H9 (cell line): Measurements from ENCODE around the gene CSDE1. TPM values are rescaled to one million over a fixed set of nuclear protein-coding genes. Genes with fewer than 3 reads are reported as not detected.

ENCODE experiments used
- DNase-seq: peaks from one replicate; pipeline ENCODE4 v3.0.0-alpha.2; 2017
- H2AFZ ChIP-seq: one replicate; pipeline ENCODE4 v1.6.1; 2013; ENCODE audit warnings: mild to moderate bottlenecking, low read length, control low read depth, moderate library complexity
- H2AK5ac ChIP-seq: 2 replicates; pipeline ENCODE4 v1.6.1; 2013; ENCODE audit warnings: low read length, control low read depth, mixed read lengths; ENCODE audit not compliant: insufficient read length
- H2BK120ac ChIP-seq: one replicate; pipeline ENCODE4 v1.6.1; 2013; ENCODE audit warnings: low read depth, mild to moderate bottlenecking, low read length, control low read depth, inconsistent platforms; ENCODE audit not compliant: poor library complexity, severe bottlenecking
- H2BK12ac ChIP-seq: 2 replicates; pipeline ENCODE4 v1.6.1; 2013; ENCODE audit warnings: low read length, control low read depth, mixed read lengths, low read depth; ENCODE audit not compliant: insufficient read length
- H2BK15ac ChIP-seq: 2 replicates; pipeline ENCODE4 v1.6.1; 2013; ENCODE audit warnings: low read depth, low read length, control low read depth
- H2BK20ac ChIP-seq: one replicate; pipeline ENCODE4 v1.6.1; 2013; ENCODE audit warnings: low read depth, mild to moderate bottlenecking, low read length, control low read depth, inconsistent platforms; ENCODE audit not compliant: poor library complexity, severe bottlenecking
- H2BK5ac ChIP-seq: 2 replicates; pipeline ENCODE4 v1.6.1; 2013; ENCODE audit warnings: low read length, control low read depth, mixed read lengths; ENCODE audit not compliant: insufficient read length
- H3K14ac ChIP-seq: 2 replicates; pipeline ENCODE4 v1.6.1; 2013; ENCODE audit warnings: low read length, control low read depth; ENCODE audit not compliant: insufficient read depth
- H3K18ac ChIP-seq: 2 replicates; pipeline ENCODE4 v1.6.1; 2013; ENCODE audit warnings: low read depth, mild to moderate bottlenecking, mixed read lengths, low read length, control low read depth; ENCODE audit not compliant: insufficient read length
- H3K23ac ChIP-seq: 2 replicates; pipeline ENCODE4 v1.6.1; 2013; ENCODE audit warnings: low read length, control low read depth, mixed read lengths, low read depth; ENCODE audit not compliant: insufficient read length
- H3K23me2 ChIP-seq: 2 replicates; pipeline ENCODE4 v1.6.1; 2013; ENCODE audit warnings: low read depth, mild to moderate bottlenecking, mixed read lengths, low read length, control low read depth; ENCODE audit not compliant: insufficient read length, poor library complexity, severe bottlenecking
- H3K27ac ChIP-seq: 2 replicates; pipeline ENCODE4 v1.5.1; 2013; ENCODE audit warnings: low read length, control low read depth, mixed read lengths, low read depth; ENCODE audit not compliant: insufficient read length
- H3K27me3 ChIP-seq: 2 replicates; pipeline ENCODE4 v1.6.1; 2013; ENCODE audit warnings: low read length, control low read depth, inconsistent platforms; ENCODE audit not compliant: insufficient read depth
- H3K4ac ChIP-seq: 2 replicates; pipeline ENCODE4 v1.6.1; 2013; ENCODE audit warnings: low read depth, mild to moderate bottlenecking, control low read depth, inconsistent platforms, low read length, moderate library complexity
- H3K4me1 ChIP-seq: 2 replicates; pipeline ENCODE4 v1.6.1; 2013; ENCODE audit warnings: low read length, control low read depth, inconsistent platforms; ENCODE audit not compliant: insufficient read depth
- H3K4me2 ChIP-seq: 2 replicates; pipeline ENCODE4 v1.6.1; 2013; ENCODE audit warnings: low read length, control low read depth, mixed read lengths; ENCODE audit not compliant: insufficient read length, insufficient read depth
- H3K56ac ChIP-seq: 2 replicates; pipeline ENCODE4 v1.6.1; 2013; ENCODE audit warnings: low read depth, mild to moderate bottlenecking, mixed read lengths, low read length, control low read depth; ENCODE audit not compliant: insufficient read length
- H3K79me1 ChIP-seq: 2 replicates; pipeline ENCODE4 v1.6.1; 2013; ENCODE audit warnings: low read depth, mild to moderate bottlenecking, moderate library complexity, low read length, control low read depth, inconsistent platforms; ENCODE audit not compliant: insufficient read depth, poor library complexity, severe bottlenecking
- H3K79me2 ChIP-seq: 2 replicates; pipeline ENCODE4 v1.6.1; 2013; ENCODE audit warnings: low read length, control low read depth, inconsistent platforms; ENCODE audit not compliant: insufficient read depth
- H3K9ac ChIP-seq: 2 replicates; pipeline ENCODE4 v1.6.1; 2013; ENCODE audit warnings: low read length, control low read depth, mixed read lengths; ENCODE audit not compliant: insufficient read length; ENCODE audit errors: extremely low read depth
- H3K9me3 ChIP-seq: one replicate; pipeline ENCODE4 v1.6.1; 2013; ENCODE audit warnings: low read depth, low read length, inconsistent platforms; ENCODE audit not compliant: control insufficient read depth
- H3T11ph ChIP-seq: one replicate; pipeline ENCODE4 v1.6.1; 2013; ENCODE audit warnings: mild to moderate bottlenecking, low read length, control low read depth, inconsistent platforms
- H4K20me1 ChIP-seq: one replicate; pipeline ENCODE4 v1.6.1; 2013; ENCODE audit not compliant: control insufficient read depth, insufficient read length, insufficient read depth
- H4K5ac ChIP-seq: 2 replicates; pipeline ENCODE4 v1.6.1; 2013; ENCODE audit warnings: low read depth, mild to moderate bottlenecking, mixed read lengths, low read length, control low read depth; ENCODE audit not compliant: insufficient read length
- H4K8ac ChIP-seq: replicated peaks from 2 replicates; pipeline ENCODE4 v1.6.1; 2013; ENCODE audit warnings: low read length, control low read depth, mixed read lengths, low read depth; ENCODE audit not compliant: insufficient read length
- H4K91ac ChIP-seq: 2 replicates; pipeline ENCODE4 v1.6.1; 2013; ENCODE audit warnings: low read depth, mild to moderate bottlenecking, moderate library complexity, mixed read lengths, low read length, control low read depth; ENCODE audit not compliant: insufficient read length
- H3K27ac Mint-ChIP-seq, 3 experiments: 2 replicates in 2 of 3; 3 replicates in 1 of 3; pipeline ENCODE4 v1.8.0; 2020 to 2021; ENCODE audit warnings: mixed read lengths in 3 of 3, mild to moderate bottlenecking in 1 of 3, moderate library complexity in 1 of 3
- H3K27me3 Mint-ChIP-seq: 2 replicates; pipeline ENCODE4 v1.8.0; 2021; ENCODE audit warnings: low read depth, mild to moderate bottlenecking, moderate library complexity, mixed read lengths
- H3K36me3 Mint-ChIP-seq, 3 experiments: 2 replicates in 2 of 3; 3 replicates in 1 of 3; pipeline ENCODE4 v1.8.0; 2020 to 2021; ENCODE audit warnings: low read depth in 3 of 3, mixed read lengths in 3 of 3; ENCODE audit not compliant: insufficient read depth in 1 of 3
- H3K4me1 Mint-ChIP-seq, 2 experiments: 2 replicates each; pipeline ENCODE4 v1.8.0; 2020; ENCODE audit warnings: mixed read lengths in 2 of 2
- H3K4me3 Mint-ChIP-seq, 2 experiments: 2 replicates in 1 of 2; 3 replicates in 1 of 2; pipeline ENCODE4 v1.8.0; 2020 to 2021; ENCODE audit warnings: mild to moderate bottlenecking in 2 of 2, mixed read lengths in 2 of 2, moderate library complexity in 1 of 2
- H3K9me3 Mint-ChIP-seq, 2 experiments: 2 replicates in 1 of 2; 3 replicates in 1 of 2; pipeline ENCODE4 v1.8.0; 2020; ENCODE audit warnings: mild to moderate bottlenecking in 2 of 2, mixed read lengths in 2 of 2, moderate library complexity in 1 of 2
- CTCF ChIP-seq: fragments of 200-600 bp; sonication (generic); conservative IDR thresholded peaks from 3 replicates; pipeline ENCODE4 v1.8.0; 2021; ENCODE audit warnings: antibody characterized with exemption, mild to moderate bottlenecking
- WGBS: extraction: QIAGEN DNeasy Blood & Tissue Kit; methylation state at CpG from one replicate; pipeline ENCODE4 v1.1.7; 2013; ENCODE audit warnings: missing lambda C conversion rate, low lambda C conversion rate, mixed read lengths; ENCODE audit not compliant: insufficient read length; ENCODE audit errors: extremely low coverage; 5-methylcytosine and 5-hydroxymethylcytosine counted together
- total RNA-seq: library from RNA; stranded (reverse); gene quantifications from 2 replicates; pipeline ENCODE4 v1.2.1, GENCODE V29; 2021

CSDE1 gene
- total RNA-seq, 1 experiment from 2014 or later, result 645 TPM

- Histone ChIP-seq H2BK12ac (no peak overlapping the region), H3K23me2 (no peaks in the 10 kb centered on the region), H3K56ac (no peak overlapping the region), H3K18ac (no peak overlapping the region), H2BK120ac (no peak overlapping the region), H3K27me3 (no peaks in the 10 kb centered on the region), H4K20me1 (no peaks in the 10 kb centered on the region), H4K91ac (no peak overlapping the region), H3K4me1 (no peaks in the 10 kb centered on the region), H3K79me1 (no peaks in the 10 kb centered on the region), H3K4ac (no peak overlapping the region), H2BK20ac (no peak overlapping the region), H4K8ac (no peak overlapping the region), H2AFZ (no peak overlapping the region), H2BK15ac (no peak overlapping the region), H3T11ph (no peak overlapping the region), H3K9ac (no peak overlapping the region), H3K23ac (no peak overlapping the region), H2BK5ac (no peak overlapping the region), H4K5ac (no peak overlapping the region), H3K4me2 (no peak overlapping the region), H2AK5ac (no peak overlapping the region), H3K14ac (no peak overlapping the region), H3K27ac (no peak overlapping the region), H3K9me3 (no peaks in the 10 kb centered on the region), H3K79me2 (no peaks in the 10 kb centered on the region)
- no peak overlapping the region for H3K4me3 Mint-ChIP-seq
- no peaks in the 10 kb centered on the region for H3K4me1 Mint-ChIP-seq
- TF ChIP-seq CTCF, result no peak
- no peak overlapping the region for H3K27ac Mint-ChIP-seq
- WGBS, result no CpG with 5 or more reads among the region's 2 CpGs
- DNase-seq, result no peak
- H3K9me3 Mint-ChIP-seq, result no peaks in the 10 kb centered on the region
- peaks cover 17 to 60% (median 41%) of the 10 kb centered on the region in 3 experiments; a peak in 6 of 7 replicates for H3K36me3 Mint-ChIP-seq
- no peaks in the 10 kb centered on the region for H3K27me3 Mint-ChIP-seq
Observed at GRCh38 chr1:114707604-114708003, 50.2 kb downstream of the CSDE1 start.
